Panc1 (cell line): Measurements from ENCODE around the gene ADAT3. TPM values are rescaled to one million over a fixed set of nuclear protein-coding genes. Genes with fewer than 3 reads are reported as not detected.

ENCODE experiments used
- ATAC-seq: fragments of 200-7000 bp; cut with Tn5 transposase; 2 replicates; pipeline ENCODE4 v1.9.1; 2020; ENCODE audit warnings: mild to moderate bottlenecking, moderate library complexity
- BruUV-seq: library from RNA; stranded (reverse); fragments of 400-500 nt; replicated peaks from 2 replicates; lab custom pipeline; 2021; lab: Mats Ljungman, UMichigan
- CTCF ChIA-PET: fragments of 300-600 bp; sonication (Branson Sonifier 250); formaldehyde crosslinking; loops from one replicate; lab custom pipeline; 2022; ENCODE audit warnings: antibody characterized with exemption; lab: Charles Lee
- POLR2A ChIA-PET: fragments of 300-600 bp; sonication (Branson Sonifier 250); formaldehyde crosslinking; loops from one replicate; lab custom pipeline; 2022; ENCODE audit warnings: antibody characterized with exemption; lab: Charles Lee
- DNase-seq: peaks from one replicate; pipeline ENCODE4 v3.0.0-alpha.2; 2010; ENCODE audit warnings: low read depth, low spot score
- H3K27ac ChIP-seq: 2 replicates; pipeline ENCODE4 v1.5.1; 2011; ENCODE audit warnings: mild to moderate bottlenecking, low read length, inconsistent platforms
- H3K27me3 ChIP-seq: fragments of 200-500 bp; sonication (Bioruptor generic); 2 replicates; pipeline ENCODE4 v1.6.0; 2014; ENCODE audit warnings: low read length, inconsistent platforms; ENCODE audit not compliant: control insufficient read depth, insufficient read depth
- H3K36me3 ChIP-seq: fragments of 200-500 bp; sonication (Bioruptor generic); 2 replicates; pipeline ENCODE4 v1.5.1; 2014; ENCODE audit warnings: inconsistent platforms, mild to moderate bottlenecking, low read length, moderate library complexity; ENCODE audit not compliant: control insufficient read depth, insufficient read depth
- H3K4me1 ChIP-seq: 2 replicates; pipeline ENCODE4 v1.5.1; 2011; ENCODE audit warnings: inconsistent platforms, mild to moderate bottlenecking, low read length, moderate library complexity; ENCODE audit not compliant: control insufficient read depth, insufficient read depth
- H3K4me3 ChIP-seq, 2 experiments: 2 replicates each; pipeline ENCODE4 v1.5.1; 2011 to 2012; ENCODE audit warnings: low read depth in 2 of 2, low read length in 2 of 2, mild to moderate bottlenecking in 2 of 2, inconsistent platforms in 1 of 2, moderate library complexity in 1 of 2
- H3K9me3 ChIP-seq: fragments of 200-500 bp; sonication (Bioruptor generic); 2 replicates; pipeline ENCODE4 v1.5.1; 2014; ENCODE audit warnings: low read depth, mild to moderate bottlenecking, inconsistent platforms, low read length, moderate library complexity; ENCODE audit not compliant: control insufficient read depth, insufficient read depth
- POLR2AphosphoS5 ChIP-seq: IDR thresholded peaks from 2 replicates; pipeline ENCODE4 v1.6.1; 2012; ENCODE audit warnings: mild to moderate bottlenecking, low read depth, low read length, moderate library complexity
- SIN3A ChIP-seq: IDR thresholded peaks from 2 replicates; pipeline ENCODE4 v1.6.1; 2012; ENCODE audit warnings: low read depth, mild to moderate bottlenecking, low read length, moderate library complexity, borderline replicate concordance; ENCODE audit not compliant: insufficient read depth
- TCF7L2 ChIP-seq: IDR thresholded peaks from 2 replicates; pipeline ENCODE4 v1.6.1; 2011; ENCODE audit warnings: mild to moderate bottlenecking, low read depth, low read length, inconsistent platforms
- in situ Hi-C: cut with HindIII; loops from 2 replicates; pipeline ENCODE4 v1.10.0; 2016; ENCODE audit warnings: low sequenced_read_pairs, low pct_unique_long_range_greater_than_20kb
- intact Hi-C: fragments of 100-400 bp; cut with micrococcal nuclease; formaldehyde crosslinking; loops from one replicate; pipeline ENCODE4 v1.10.0; 2022; ENCODE audit not compliant: unreplicated experiment
- total RNA-seq: library from RNA; stranded (reverse); gene quantifications from one replicate; pipeline ENCODE4 v1.2.1, GENCODE V29; 2021; ENCODE audit not compliant: unreplicated experiment
- TF ChIP-seq, protein P1 (sequence below), 2 experiments: IDR thresholded peaks; 2 replicates each; pipeline ENCODE4 v1.6.1; 2011 to 2012; ENCODE audit warnings: low read depth in 2 of 2, control low read depth in 1 of 2, low read length in 1 of 2, mild to moderate bottlenecking in 1 of 2, moderate library complexity in 1 of 2; ENCODE audit not compliant: insufficient read depth in 1 of 2
- TF ChIP-seq, protein P2 (sequence below): fragments of 450-650 bp; IDR thresholded peaks from 2 replicates; pipeline ENCODE4 v1.5.1; 2017; ENCODE audit warnings: mild to moderate bottlenecking

Gene ADAT3
- total RNA-seq, 1 experiment from 2014 or later = 8.9 TPM

DNA sequence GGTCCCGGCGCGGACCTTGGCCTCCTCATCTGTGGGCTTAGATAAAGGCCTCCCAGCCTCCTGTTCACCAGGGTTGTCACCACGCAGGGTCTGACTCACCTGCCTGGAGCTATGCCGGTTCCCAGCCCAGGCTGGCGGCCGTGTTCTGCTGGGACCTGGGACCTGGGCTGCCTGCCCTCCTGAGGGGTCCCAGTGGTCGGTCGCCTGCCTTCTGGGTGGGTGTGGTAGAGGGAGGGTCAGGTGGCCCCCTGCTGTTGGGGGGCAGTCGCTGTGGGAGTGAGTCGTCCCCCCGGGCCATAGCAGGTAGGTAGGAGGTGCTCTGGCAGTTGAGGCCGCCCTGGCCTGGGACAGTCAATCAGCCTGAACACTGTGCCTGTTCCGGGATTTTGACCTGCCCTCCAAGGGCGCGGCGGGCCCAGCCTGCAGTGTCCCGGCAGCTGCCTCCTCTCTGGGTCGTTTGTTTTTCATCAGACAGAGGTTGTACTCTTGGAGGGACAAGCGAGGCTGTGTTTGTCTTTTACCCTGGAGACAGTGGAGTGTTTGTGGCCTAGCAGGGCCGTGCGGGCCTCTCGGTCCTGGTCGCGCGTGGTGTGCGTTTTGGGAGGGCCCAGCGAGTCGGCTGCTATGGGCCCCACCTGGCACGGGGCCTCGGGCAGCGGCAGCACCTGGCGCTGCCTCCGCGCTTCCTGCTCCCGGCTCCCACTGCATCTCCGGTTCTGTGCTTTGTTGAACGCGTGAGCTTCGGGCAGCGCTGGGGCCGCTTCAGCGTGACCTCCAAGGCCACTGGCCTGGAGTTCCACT lies 2.6 kb downstream of the ADAT3 start:
- Histone ChIP-seq H3K27me3 (no peaks in the 10 kb centered on the region), H3K36me3 (no peaks in the 10 kb centered on the region), H3K4me3 (peak overlapping the region; percentile 33 to 45), H3K27ac (peak overlapping the region; percentile 79), H3K4me1 (peaks cover 17% of the 10 kb centered on the region), H3K9me3 (no peaks in the 10 kb centered on the region)
- no TSS peak for BruUV-seq
- DNase-seq (no peak), ATAC-seq (peak; percentile 57)
- intact Hi-C loops = no loop called here
- POLR2A ChIA-PET = no interaction called here
- CTCF ChIA-PET = interaction anchor here (0.8 kb wide), 1 partner anchor 69 kb away, joined by 3 read pairs; no protein-coding TSS in a partner anchor
- in situ Hi-C loops = no loop called here
- TF ChIP-seq POLR2AphosphoS5 (peak; percentile 44; the same call in 1 of the 2 replicates), TCF7L2 (no peak)

DNA sequence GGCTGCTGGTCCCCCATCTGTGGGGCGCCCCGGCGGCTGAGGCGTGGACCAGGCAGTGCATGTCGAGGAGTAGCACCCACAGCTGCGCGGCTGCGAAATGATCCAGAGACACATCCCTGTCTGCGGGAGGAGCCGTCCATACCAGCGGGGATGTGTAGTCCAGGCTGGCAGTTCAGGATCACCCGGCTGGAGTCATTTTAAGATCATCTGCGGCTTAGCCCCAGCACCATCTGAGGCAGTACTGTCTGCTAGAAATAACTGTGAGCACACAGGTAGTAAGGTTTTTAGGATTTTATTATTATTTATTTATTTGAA lies 3.1 kb downstream of the ADAT3 start:
- peak overlapping the region; percentile 79 for H3K27ac ChIP-seq
- intact Hi-C loops = no loop called here
- CTCF ChIA-PET = interaction anchor here (0.8 kb wide), 1 partner anchor 69 kb away, joined by 3 read pairs; no protein-coding TSS in a partner anchor

More for the DNA sequence above, 3.1 kb downstream of the ADAT3 start:
- DNase-seq = no peak
- Histone ChIP-seq H3K27me3 (no peaks in the 10 kb centered on the region), H3K9me3 (no peaks in the 10 kb centered on the region), H3K36me3 (no peaks in the 10 kb centered on the region), H3K4me3 (peak overlapping the region; percentile 33 to 45), H3K4me1 (peaks cover 17% of the 10 kb centered on the region)
- in situ Hi-C loops = no loop called here
- ATAC-seq = 0 out of 2 replicates have a peak, but pooled peaks have one; percentile 1
- no TSS peak for BruUV-seq
- POLR2A ChIA-PET = no interaction called here
- TF ChIP-seq SIN3A = no peak
- TF ChIP-seq, protein P1, sequence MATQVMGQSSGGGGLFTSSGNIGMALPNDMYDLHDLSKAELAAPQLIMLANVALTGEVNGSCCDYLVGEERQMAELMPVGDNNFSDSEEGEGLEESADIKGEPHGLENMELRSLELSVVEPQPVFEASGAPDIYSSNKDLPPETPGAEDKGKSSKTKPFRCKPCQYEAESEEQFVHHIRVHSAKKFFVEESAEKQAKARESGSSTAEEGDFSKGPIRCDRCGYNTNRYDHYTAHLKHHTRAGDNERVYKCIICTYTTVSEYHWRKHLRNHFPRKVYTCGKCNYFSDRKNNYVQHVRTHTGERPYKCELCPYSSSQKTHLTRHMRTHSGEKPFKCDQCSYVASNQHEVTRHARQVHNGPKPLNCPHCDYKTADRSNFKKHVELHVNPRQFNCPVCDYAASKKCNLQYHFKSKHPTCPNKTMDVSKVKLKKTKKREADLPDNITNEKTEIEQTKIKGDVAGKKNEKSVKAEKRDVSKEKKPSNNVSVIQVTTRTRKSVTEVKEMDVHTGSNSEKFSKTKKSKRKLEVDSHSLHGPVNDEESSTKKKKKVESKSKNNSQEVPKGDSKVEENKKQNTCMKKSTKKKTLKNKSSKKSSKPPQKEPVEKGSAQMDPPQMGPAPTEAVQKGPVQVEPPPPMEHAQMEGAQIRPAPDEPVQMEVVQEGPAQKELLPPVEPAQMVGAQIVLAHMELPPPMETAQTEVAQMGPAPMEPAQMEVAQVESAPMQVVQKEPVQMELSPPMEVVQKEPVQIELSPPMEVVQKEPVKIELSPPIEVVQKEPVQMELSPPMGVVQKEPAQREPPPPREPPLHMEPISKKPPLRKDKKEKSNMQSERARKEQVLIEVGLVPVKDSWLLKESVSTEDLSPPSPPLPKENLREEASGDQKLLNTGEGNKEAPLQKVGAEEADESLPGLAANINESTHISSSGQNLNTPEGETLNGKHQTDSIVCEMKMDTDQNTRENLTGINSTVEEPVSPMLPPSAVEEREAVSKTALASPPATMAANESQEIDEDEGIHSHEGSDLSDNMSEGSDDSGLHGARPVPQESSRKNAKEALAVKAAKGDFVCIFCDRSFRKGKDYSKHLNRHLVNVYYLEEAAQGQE (IDR thresholded peaks at IDR 0.05; ENCODE audit: insufficient read depth in 1 of 2, low read depth in 2 of 2, low read length in 1 of 2) = no peak
- TF ChIP-seq TCF7L2 = no peak
- TF ChIP-seq, protein P2, sequence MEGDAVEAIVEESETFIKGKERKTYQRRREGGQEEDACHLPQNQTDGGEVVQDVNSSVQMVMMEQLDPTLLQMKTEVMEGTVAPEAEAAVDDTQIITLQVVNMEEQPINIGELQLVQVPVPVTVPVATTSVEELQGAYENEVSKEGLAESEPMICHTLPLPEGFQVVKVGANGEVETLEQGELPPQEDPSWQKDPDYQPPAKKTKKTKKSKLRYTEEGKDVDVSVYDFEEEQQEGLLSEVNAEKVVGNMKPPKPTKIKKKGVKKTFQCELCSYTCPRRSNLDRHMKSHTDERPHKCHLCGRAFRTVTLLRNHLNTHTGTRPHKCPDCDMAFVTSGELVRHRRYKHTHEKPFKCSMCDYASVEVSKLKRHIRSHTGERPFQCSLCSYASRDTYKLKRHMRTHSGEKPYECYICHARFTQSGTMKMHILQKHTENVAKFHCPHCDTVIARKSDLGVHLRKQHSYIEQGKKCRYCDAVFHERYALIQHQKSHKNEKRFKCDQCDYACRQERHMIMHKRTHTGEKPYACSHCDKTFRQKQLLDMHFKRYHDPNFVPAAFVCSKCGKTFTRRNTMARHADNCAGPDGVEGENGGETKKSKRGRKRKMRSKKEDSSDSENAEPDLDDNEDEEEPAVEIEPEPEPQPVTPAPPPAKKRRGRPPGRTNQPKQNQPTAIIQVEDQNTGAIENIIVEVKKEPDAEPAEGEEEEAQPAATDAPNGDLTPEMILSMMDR = no peak
- no peak for TF ChIP-seq POLR2AphosphoS5
